Neuronal stem cell (in vitro differentiated cells): Measurements from ENCODE around the gene RHOA.

Source experiments
- DNase-seq: peaks from one replicate; pipeline ENCODE4 v3.0.0-alpha.2; 2013; ENCODE audit warnings: low spot score
- H2AFZ ChIP-seq: one replicate; pipeline ENCODE4 v1.6.1; 2013; ENCODE audit warnings: mild to moderate bottlenecking, low read length, inconsistent platforms
- H2AK5ac ChIP-seq: 2 replicates; pipeline ENCODE4 v1.6.1; 2013; ENCODE audit warnings: low read depth, mild to moderate bottlenecking, inconsistent platforms, low read length, moderate library complexity, mixed read lengths
- H2BK120ac ChIP-seq: 2 replicates; pipeline ENCODE4 v1.6.1; 2013; ENCODE audit warnings: low read depth, mild to moderate bottlenecking, inconsistent platforms, low read length, moderate library complexity, mixed read lengths
- H2BK12ac ChIP-seq: one replicate; pipeline ENCODE4 v1.6.1; 2013; ENCODE audit warnings: low read length, inconsistent platforms
- H2BK15ac ChIP-seq: 2 replicates; pipeline ENCODE4 v1.6.1; 2013; ENCODE audit warnings: mild to moderate bottlenecking, low read length, inconsistent platforms, mixed read lengths
- H2BK5ac ChIP-seq: one replicate; pipeline ENCODE4 v1.6.1; 2013; ENCODE audit warnings: inconsistent platforms, mild to moderate bottlenecking, low read length, moderate library complexity
- H3K14ac ChIP-seq: one replicate; pipeline ENCODE4 v1.6.1; 2013; ENCODE audit warnings: low read length, inconsistent platforms
- H3K18ac ChIP-seq: 2 replicates; pipeline ENCODE4 v1.6.1; 2013; ENCODE audit warnings: low read length, inconsistent platforms
- H3K23ac ChIP-seq: 2 replicates; pipeline ENCODE4 v1.6.1; 2013; ENCODE audit warnings: low read depth, mild to moderate bottlenecking, mixed read lengths, low read length, inconsistent platforms; ENCODE audit not compliant: poor library complexity
- H3K27ac ChIP-seq: replicated peaks from 3 replicates; pipeline ENCODE4 v1.5.1; 2013; ENCODE audit warnings: low read length, inconsistent platforms
- H3K27me3 ChIP-seq, 3 experiments: 2 replicates each; pipeline ENCODE4 v1.6.1; 2013; ENCODE audit warnings: low read length in 3 of 3, mild to moderate bottlenecking in 2 of 3, inconsistent platforms in 1 of 3, low read depth in 1 of 3, mixed read lengths in 1 of 3, moderate library complexity in 1 of 3; ENCODE audit not compliant: control insufficient read depth in 3 of 3, insufficient read depth in 3 of 3
- H3K36me3 ChIP-seq, 2 donors: replicated peaks in 1 of 2; 2 replicates each; pipeline ENCODE4 v1.6.1; 2013; ENCODE audit warnings: low read length in 2 of 2; ENCODE audit not compliant: control insufficient read depth in 2 of 2, insufficient read depth in 2 of 2
- H3K4ac ChIP-seq: 2 replicates; pipeline ENCODE4 v1.6.1; 2013; ENCODE audit warnings: inconsistent platforms, mild to moderate bottlenecking, low read length, moderate library complexity
- H3K4me1 ChIP-seq, 2 donors: 1 replicate in 1 of 2; 2 replicates in 1 of 2; pipeline ENCODE4 v1.6.1; 2013; ENCODE audit warnings: low read length in 2 of 2, low read depth in 1 of 2; ENCODE audit not compliant: control insufficient read depth in 2 of 2, insufficient read depth in 1 of 2
- H3K4me2 ChIP-seq: one replicate; pipeline ENCODE4 v1.6.1; 2013; ENCODE audit warnings: mild to moderate bottlenecking, low read length, inconsistent platforms; ENCODE audit not compliant: insufficient read depth, poor library complexity, severe bottlenecking
- H3K4me3 ChIP-seq, 2 donors: 2 replicates each; pipeline ENCODE4 v1.5.1; 2013; ENCODE audit warnings: low read length in 2 of 2, mild to moderate bottlenecking in 2 of 2, inconsistent platforms in 1 of 2, moderate library complexity in 1 of 2
- H3K79me1 ChIP-seq: one replicate; pipeline ENCODE4 v1.6.1; 2013; ENCODE audit warnings: low read depth, mild to moderate bottlenecking, inconsistent platforms, low read length, moderate library complexity
- H3K9ac ChIP-seq: one replicate; pipeline ENCODE4 v1.6.1; 2013; ENCODE audit warnings: mild to moderate bottlenecking, low read depth, low read length, inconsistent platforms; ENCODE audit not compliant: poor library complexity
- H3K9me3 ChIP-seq, 2 donors: replicated peaks in 1 of 2; 2 replicates each; pipeline versions ENCODE3 to v1.6.1; 2013; ENCODE audit warnings: low read length in 2 of 2, mild to moderate bottlenecking in 2 of 2, inconsistent platforms in 1 of 2, low read depth in 1 of 2, mixed read lengths in 1 of 2, moderate library complexity in 1 of 2; ENCODE audit not compliant: control insufficient read depth in 2 of 2, insufficient read depth in 1 of 2
- H4K8ac ChIP-seq: one replicate; pipeline ENCODE4 v1.6.1; 2013; ENCODE audit warnings: low read depth, mild to moderate bottlenecking, inconsistent platforms, low read length, moderate library complexity
- H4K91ac ChIP-seq: one replicate; pipeline ENCODE4 v1.6.1; 2013; ENCODE audit warnings: low read length, low read depth, mild to moderate bottlenecking, inconsistent platforms; ENCODE audit not compliant: poor library complexity
- WGBS, 2 donors: extraction: QIAGEN DNeasy Blood & Tissue Kit; methylation state at CpG; one replicate each; pipeline ENCODE4 v1.1.7; 2013; ENCODE audit warnings: missing lambda C conversion rate in 2 of 2, mixed read lengths in 1 of 2; ENCODE audit not compliant: insufficient read length in 2 of 2, insufficient replicate concordance in 1 of 2; ENCODE audit errors: extremely low coverage in 2 of 2; 5-methylcytosine and 5-hydroxymethylcytosine counted together

Gene RHOA

GRCh38 chr3:49454898-49455681, 43.3 kb upstream of the RHOA start:
- H2AK5ac ChIP-seq = peak overlapping the region; percentile 59
- H3K4ac ChIP-seq = no peak overlapping the region
- no peak overlapping the region for H3K4me3 ChIP-seq
- peak overlapping the region; percentile 42 for H3K18ac ChIP-seq
- no peak overlapping the region for H2BK12ac ChIP-seq
- H3K9ac ChIP-seq = no peak overlapping the region
- no peak for DNase-seq
- H2BK120ac ChIP-seq = no peak overlapping the region
- no peaks in the 10 kb centered on the region for H3K36me3 ChIP-seq
- no peak overlapping the region for H4K8ac ChIP-seq
- H2AFZ ChIP-seq = peak overlapping the region; percentile 61
- H3K23ac ChIP-seq = no peak overlapping the region
- peak overlapping the region; percentile 19 for H3K27ac ChIP-seq
- H2BK5ac ChIP-seq = no peak overlapping the region
- no peaks in the 10 kb centered on the region for H3K79me1 ChIP-seq
- H3K14ac ChIP-seq = no peak overlapping the region
- H2BK15ac ChIP-seq = no peak overlapping the region
- WGBS, 2 donors = no CpG with 5 or more reads among the region's 3 CpGs
- H3K27me3 ChIP-seq = no peaks in the 10 kb centered on the region
- H3K4me1 ChIP-seq = peaks cover 17 to 19% of the 10 kb centered on the region in 2 donors
- no peaks in the 10 kb centered on the region for H3K9me3 ChIP-seq
- H4K91ac ChIP-seq = no peak overlapping the region
- H3K4me2 ChIP-seq = no peak overlapping the region

- no peak overlapping the region for H3K18ac ChIP-seq
- H3K23ac ChIP-seq = no peak overlapping the region
- H3K4me1 ChIP-seq = peaks cover 15 to 17% of the 10 kb centered on the region in 2 donors
- peak overlapping the region; percentile 61 for H2AFZ ChIP-seq
- H3K14ac ChIP-seq = no peak overlapping the region
- H3K9me3 ChIP-seq = no peaks in the 10 kb centered on the region
- no CpG with 5 or more reads among the region's 2 CpGs for WGBS, 2 donors
- no peaks in the 10 kb centered on the region for H3K36me3 ChIP-seq
- H3K4ac ChIP-seq = no peak overlapping the region
- no peak overlapping the region for H3K9ac ChIP-seq
- H4K91ac ChIP-seq = no peak overlapping the region
- H3K4me3 ChIP-seq = no peak overlapping the region
- no peak overlapping the region for H4K8ac ChIP-seq
- no peak overlapping the region for H2BK120ac ChIP-seq
- H2BK5ac ChIP-seq = no peak overlapping the region
- no peak for DNase-seq
- no peak overlapping the region for H2BK12ac ChIP-seq
- H3K27me3 ChIP-seq = no peaks in the 10 kb centered on the region
- H3K79me1 ChIP-seq = no peaks in the 10 kb centered on the region
- H2AK5ac ChIP-seq = no peak overlapping the region
- no peak overlapping the region for H3K4me2 ChIP-seq
- H2BK15ac ChIP-seq = no peak overlapping the region
- no peak overlapping the region for H3K27ac ChIP-seq
Observed at GRCh38 chr3:49454458-49454857, 42.7 kb upstream of the RHOA start.

DNA sequence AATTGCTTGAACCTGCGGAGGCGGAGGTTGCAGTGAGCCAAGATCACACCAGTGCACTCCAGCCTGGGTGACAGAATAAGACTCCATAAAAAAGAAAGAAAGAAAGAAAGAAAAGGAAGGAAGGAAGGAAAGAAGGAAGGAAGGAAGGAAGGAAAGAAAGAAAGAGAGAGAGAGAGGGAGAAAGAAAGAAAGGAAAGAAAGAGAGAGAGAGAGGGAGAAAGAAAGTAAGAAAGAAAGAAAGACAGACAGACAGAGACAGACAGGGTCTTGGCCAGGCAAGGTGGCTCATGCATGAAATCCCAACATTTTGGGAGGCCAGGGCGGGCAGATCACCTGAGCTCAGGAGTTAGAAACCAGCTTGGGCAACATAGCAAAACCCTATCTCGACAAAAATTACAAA, 41.8 kb upstream of the RHOA start:
- H3K9me3 ChIP-seq = no peaks in the 10 kb centered on the region
- no peak overlapping the region for H2AFZ ChIP-seq
- H3K36me3 ChIP-seq = no peaks in the 10 kb centered on the region
- H3K27ac ChIP-seq = no peak overlapping the region
- no peak overlapping the region for H3K4me3 ChIP-seq
- no peak overlapping the region for H3K4me2 ChIP-seq
- H2BK5ac ChIP-seq = no peak overlapping the region
- H2BK12ac ChIP-seq = no peak overlapping the region
- no peak overlapping the region for H3K18ac ChIP-seq
- no peak overlapping the region for H3K9ac ChIP-seq
- no peak overlapping the region for H4K8ac ChIP-seq
- H3K79me1 ChIP-seq = no peaks in the 10 kb centered on the region
- H3K27me3 ChIP-seq = no peaks in the 10 kb centered on the region
- H2BK120ac ChIP-seq = no peak overlapping the region
- H3K4me1 ChIP-seq = peaks cover 6 to 9% of the 10 kb centered on the region in 2 donors
- H4K91ac ChIP-seq = no peak overlapping the region
- no peak overlapping the region for H2AK5ac ChIP-seq
- H3K4ac ChIP-seq = no peak overlapping the region
- H3K23ac ChIP-seq = no peak overlapping the region
- no CpG with 5 or more reads among the region's 4 CpGs for WGBS, 2 donors
- no peak for DNase-seq
- no peak overlapping the region for H2BK15ac ChIP-seq
- no peak overlapping the region for H3K14ac ChIP-seq

GRCh38 chr3:49445391-49445790, 33.6 kb upstream of the RHOA start:
- no peak overlapping the region for H3K18ac ChIP-seq
- no peaks in the 10 kb centered on the region for H3K9me3 ChIP-seq
- no peak overlapping the region for H3K4me3 ChIP-seq
- H2AK5ac ChIP-seq = no peak overlapping the region
- no peak overlapping the region for H2BK15ac ChIP-seq
- no peak overlapping the region for H3K4me2 ChIP-seq
- H3K4me1 ChIP-seq = no peaks in the 10 kb centered on the region
- H4K91ac ChIP-seq = no peak overlapping the region
- no peaks in the 10 kb centered on the region for H3K79me1 ChIP-seq
- no peak overlapping the region for H2BK12ac ChIP-seq
- H2BK120ac ChIP-seq = no peak overlapping the region
- no peak overlapping the region for H3K23ac ChIP-seq
- no peak overlapping the region for H3K27ac ChIP-seq
- H3K4ac ChIP-seq = no peak overlapping the region
- WGBS, 2 donors = no CpG with 5 or more reads among the region's 5 CpGs
- H3K9ac ChIP-seq = no peak overlapping the region
- no peak overlapping the region for H2AFZ ChIP-seq
- no peak overlapping the region for H3K14ac ChIP-seq
- H3K27me3 ChIP-seq = no peaks in the 10 kb centered on the region
- no peak overlapping the region for H2BK5ac ChIP-seq
- no peak overlapping the region for H4K8ac ChIP-seq
- no peak for DNase-seq
- no peaks in the 10 kb centered on the region for H3K36me3 ChIP-seq
